Glutamatergic neuron (in vitro differentiated cells): Measurements from ENCODE around the gene GBA2. TPM values are rescaled to one million over a fixed set of nuclear protein-coding genes. Genes with fewer than 3 reads are reported as not detected.

ENCODE experiments used
- DNase-seq: peaks from one replicate; pipeline ENCODE4 v3.0.0; 2022
- H3K27ac Mint-ChIP-seq: one replicate; pipeline ENCODE4 v1.8.0; 2020; ENCODE audit warnings: mild to moderate bottlenecking, mixed read lengths, inconsistent platforms; ENCODE audit not compliant: unreplicated experiment
- H3K27me3 Mint-ChIP-seq: one replicate; pipeline ENCODE4 v1.8.0; 2020; ENCODE audit warnings: mild to moderate bottlenecking, moderate library complexity, mixed read lengths, inconsistent platforms; ENCODE audit not compliant: unreplicated experiment
- H3K36me3 Mint-ChIP-seq: one replicate; pipeline ENCODE4 v1.8.0; 2020; ENCODE audit warnings: mild to moderate bottlenecking, mixed read lengths, inconsistent platforms; ENCODE audit not compliant: unreplicated experiment
- H3K4me1 Mint-ChIP-seq: one replicate; pipeline ENCODE4 v1.8.0; 2020; ENCODE audit warnings: mild to moderate bottlenecking, low read depth, mixed read lengths, inconsistent platforms; ENCODE audit not compliant: unreplicated experiment
- H3K4me3 Mint-ChIP-seq: one replicate; pipeline ENCODE4 v1.8.0; 2020; ENCODE audit warnings: mild to moderate bottlenecking, mixed read lengths, inconsistent platforms; ENCODE audit not compliant: unreplicated experiment
- H3K9me3 Mint-ChIP-seq: one replicate; pipeline ENCODE4 v1.8.0; 2020; ENCODE audit warnings: mild to moderate bottlenecking, moderate library complexity, mixed read lengths, inconsistent platforms; ENCODE audit not compliant: unreplicated experiment
- CTCF ChIP-seq: fragments of 200-600 bp; sonication (generic); IDR thresholded peaks from one replicate; pipeline ENCODE4 v1.5.0; 2021; ENCODE audit not compliant: partially characterized antibody, unreplicated experiment
- total RNA-seq: library from RNA; stranded (reverse); fragmentation: NEBNext Ultra II Directional; extraction: Animal tissue kit (Norgen Biotek cat#: 25700); gene quantifications from one replicate; pipeline ENCODE4 v1.2.1, GENCODE V29; 2021; ENCODE audit not compliant: unreplicated experiment

GBA2 gene
- total RNA-seq, 1 donor from 2014 or later: 287 TPM

DNA sequence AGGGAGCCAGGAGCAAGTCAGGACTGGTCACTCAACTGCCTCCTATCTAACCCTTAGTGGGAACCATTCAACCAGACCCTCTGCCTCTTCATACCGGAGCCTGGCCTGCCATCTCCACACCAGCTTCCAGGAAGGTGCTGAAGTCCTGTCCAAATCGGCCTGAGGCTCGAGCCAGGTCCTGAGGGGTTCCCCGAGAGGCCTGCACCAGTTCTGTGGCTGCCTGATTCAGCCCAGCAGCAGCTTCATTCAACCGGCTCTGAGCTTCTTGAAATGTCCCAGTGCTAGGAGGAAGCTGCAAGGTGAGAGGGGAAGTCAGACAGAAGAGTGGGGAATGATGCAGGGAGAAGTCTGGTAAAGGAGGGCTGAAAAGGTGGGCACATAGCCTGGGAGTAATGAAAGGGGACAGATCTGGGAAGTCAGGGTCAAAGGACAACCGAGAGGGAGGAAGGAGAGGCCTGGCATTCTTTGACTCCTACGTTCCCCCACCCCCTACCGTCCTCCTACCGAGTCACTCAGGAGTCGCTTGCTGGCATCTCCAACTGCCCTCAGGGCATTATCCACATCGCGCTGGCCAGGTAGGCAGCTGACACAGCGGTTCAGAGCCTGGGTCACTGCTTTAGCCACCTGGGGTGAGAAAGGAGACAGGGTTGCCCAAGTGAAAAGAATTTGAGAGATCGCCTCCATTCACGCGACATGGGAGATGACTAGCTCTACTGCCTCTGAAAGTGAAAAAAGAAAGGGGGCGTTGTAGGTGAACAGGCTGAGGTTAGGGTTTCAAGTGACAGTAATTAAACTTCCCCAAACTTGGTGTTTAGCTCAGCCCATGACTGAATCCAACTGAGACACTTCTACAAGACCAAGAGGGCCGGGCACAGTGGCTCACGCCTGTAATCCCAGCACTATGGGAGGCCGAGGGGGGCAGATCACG lies 37.3 kb downstream of the GBA2 start:
- H3K36me3 Mint-ChIP-seq: peaks cover 12% of the 10 kb centered on the region
- DNase-seq: no peak
- H3K9me3 Mint-ChIP-seq: no peaks in the 10 kb centered on the region
- H3K4me3 Mint-ChIP-seq: no peak overlapping the region
- peaks cover 4% of the 10 kb centered on the region for H3K27me3 Mint-ChIP-seq
- no peak overlapping the region for H3K27ac Mint-ChIP-seq
- no peak for TF ChIP-seq CTCF
- H3K4me1 Mint-ChIP-seq: no peaks in the 10 kb centered on the region

- DNase-seq: no peak
- Mint-ChIP-seq H3K4me3 (no peak overlapping the region), H3K36me3 (peaks cover 12% of the 10 kb centered on the region), H3K9me3 (no peaks in the 10 kb centered on the region), H3K27ac (no peak overlapping the region), H3K4me1 (no peaks in the 10 kb centered on the region), H3K27me3 (peaks cover 4% of the 10 kb centered on the region)
- no peak for TF ChIP-seq CTCF
Observed at GRCh38 chr9:35710818-35711500, 38.1 kb downstream of the GBA2 start.

- H3K36me3 Mint-ChIP-seq: peaks cover 12% of the 10 kb centered on the region
- no peaks in the 10 kb centered on the region for H3K4me1 Mint-ChIP-seq
- TF ChIP-seq CTCF: no peak
- H3K27ac Mint-ChIP-seq: no peak overlapping the region
- no peak for DNase-seq
- H3K4me3 Mint-ChIP-seq: no peak overlapping the region
- peaks cover 2% of the 10 kb centered on the region for H3K27me3 Mint-ChIP-seq
- no peaks in the 10 kb centered on the region for H3K9me3 Mint-ChIP-seq
Observed at GRCh38 chr9:35708146-35708545, 40.9 kb downstream of the GBA2 start.

- Mint-ChIP-seq H3K27ac (no peak overlapping the region), H3K4me1 (no peaks in the 10 kb centered on the region), H3K9me3 (no peaks in the 10 kb centered on the region), H3K27me3 (peaks cover 2% of the 10 kb centered on the region), H3K36me3 (peaks cover 12% of the 10 kb centered on the region), H3K4me3 (no peak overlapping the region)
- no peak for DNase-seq
- TF ChIP-seq CTCF: no peak
Observed at GRCh38 chr9:35706951-35707350, 42.1 kb downstream of the GBA2 start.
